OCI-LY1 (cell line): ENCODE results near the gene EEIG1.

Source experiments
- CTCF ChIP-seq: fragments of 200-600 bp; sonication (generic), shearing (Covaris generic); IDR thresholded peaks from 2 replicates; pipeline ENCODE4 v1.5.1; 2017; ENCODE audit warnings: mild to moderate bottlenecking, antibody characterized with exemption, low read length, moderate library complexity, mixed read lengths
- EZH2 ChIP-seq: fragments of 200-600 bp; sonication (generic), shearing (Covaris generic); IDR thresholded peaks from 2 replicates; pipeline ENCODE4 v1.8.0; 2017; ENCODE audit warnings: borderline replicate concordance, mixed run types, mild to moderate bottlenecking, antibody characterized with exemption, low read length, moderate library complexity, mixed read lengths

GRCh38 chr9:127961155-127961490, 19.7 kb downstream of the EEIG1 start:
- TF ChIP-seq CTCF, result no peak
- TF ChIP-seq EZH2, result no peak
